ENCODE measurements around the gene PRR23A. TPM values are rescaled to one million over a fixed set of nuclear protein-coding genes. Genes with fewer than 3 reads are reported as not detected.

PRR23A gene
- total RNA-seq (ENCODE audit: unreplicated experiment): not detected
- long read RNA-seq: 0 reads

- Mint-ChIP-seq H3K4me3 (ENCODE audit: unreplicated experiment) (no peak within 1 kb of the TSS), H3K27ac (ENCODE audit: unreplicated experiment) (no peak within 1 kb of the TSS), H3K36me3 (ENCODE audit: low read depth, unreplicated experiment) (peaks cover 6% of the 10 kb centered on the region), H3K4me1 (ENCODE audit: unreplicated experiment) (no peaks in the 10 kb centered on the region), H3K9me3 (ENCODE audit: unreplicated experiment) (no peaks in the 10 kb centered on the region), H3K27me3 (ENCODE audit: unreplicated experiment) (no peaks in the 10 kb centered on the region)
- TF ChIP-seq CTCF (IDR thresholded peaks at IDR 0.05; ENCODE audit: unreplicated experiment): no peak
- DNase-seq (ENCODE audit: low spot score): no peak
Measured at GRCh38 chr3:139006051-139006716, at the start of gene PRR23A. TSS of gene PRR23A (minus strand) at chr3:139006268. CDS start at chr3:139006268, 0 bp downstream.

- Mint-ChIP-seq H3K4me3 (ENCODE audit: unreplicated experiment) (no peak overlapping the region), H3K4me1 (ENCODE audit: unreplicated experiment) (no peaks in the 10 kb centered on the region), H3K9me3 (ENCODE audit: unreplicated experiment) (no peaks in the 10 kb centered on the region), H3K27ac (ENCODE audit: unreplicated experiment) (no peak overlapping the region), H3K36me3 (ENCODE audit: low read depth, unreplicated experiment) (peaks cover 4% of the 10 kb centered on the region), H3K27me3 (ENCODE audit: unreplicated experiment) (peaks cover 2% of the 10 kb centered on the region)
- no peak for DNase-seq (ENCODE audit: low spot score)
- no peak for TF ChIP-seq CTCF (IDR thresholded peaks at IDR 0.05; ENCODE audit: unreplicated experiment)
Measured at GRCh38 chr3:139052802-139053600, 46.9 kb upstream of the PRR23A start.

GRCh38 chr3:139044366-139045210, 38.5 kb upstream of the PRR23A start, which contains the start of gene PRR23C:
TSS of gene PRR23C (minus strand) at chr3:139044892. CDS start at chr3:139044620, 272 bp downstream.
- Mint-ChIP-seq H3K36me3 (ENCODE audit: low read depth, unreplicated experiment) (no peaks in the 10 kb centered on the region), H3K4me3 (ENCODE audit: unreplicated experiment) (no peak within 1 kb of the TSS), H3K4me1 (ENCODE audit: unreplicated experiment) (no peaks in the 10 kb centered on the region), H3K27me3 (ENCODE audit: unreplicated experiment) (peaks cover 1% of the 10 kb centered on the region), H3K27ac (ENCODE audit: unreplicated experiment) (no peak within 1 kb of the TSS), H3K9me3 (ENCODE audit: unreplicated experiment) (peaks cover 4% of the 10 kb centered on the region)
- no peak for TF ChIP-seq CTCF (IDR thresholded peaks at IDR 0.05; ENCODE audit: unreplicated experiment)
- DNase-seq (ENCODE audit: low spot score): no peak

- Mint-ChIP-seq H3K4me1 (ENCODE audit: unreplicated experiment) (no peaks in the 10 kb centered on the region), H3K9me3 (ENCODE audit: unreplicated experiment) (peaks cover 4% of the 10 kb centered on the region), H3K4me3 (ENCODE audit: unreplicated experiment) (no peak overlapping the region), H3K27ac (ENCODE audit: unreplicated experiment) (no peak overlapping the region), H3K27me3 (ENCODE audit: unreplicated experiment) (peaks cover 1% of the 10 kb centered on the region), H3K36me3 (ENCODE audit: low read depth, unreplicated experiment) (no peaks in the 10 kb centered on the region)
- no peak for TF ChIP-seq CTCF (IDR thresholded peaks at IDR 0.05; ENCODE audit: unreplicated experiment)
- no peak for DNase-seq (ENCODE audit: low spot score)
Measured at GRCh38 chr3:139043554-139044365, 37.7 kb upstream of the PRR23A start.

All from endothelial cell (in vitro differentiated cells).